Endometrial microvascular endothelial cells (primary cell): ENCODE data around the gene CA9. TPM values are rescaled to one million over a fixed set of nuclear protein-coding genes. Genes with fewer than 3 reads are reported as not detected.
"Not testable (repeated sequence)": the region's sequence is repeated elsewhere in the genome, so short reads cannot be mapped to it uniquely, and the experiment has no call there.

ENCODE experiments used
- in situ Hi-C: cut with HindIII; loops from 2 replicates; pipeline ENCODE4 v1.10.0; 2017; ENCODE audit warnings: low sequenced_read_pairs, low pct_unique_long_range_greater_than_20kb; ENCODE audit errors: inconsistent ontology term
- total RNA-seq: library from RNA; depleted of rRNA; stranded (reverse); fragments of >200 nt; gene quantifications from one replicate; pipeline ENCODE4 v1.2.3, GENCODE V29; 2015; ENCODE audit errors: inconsistent ontology term

The CA9 gene
- total RNA-seq: not detected

- in situ Hi-C loops: no loop called here
Measured at GRCh38 chr9:35673132-35674024, at the start of gene CA9. CA9 (plus strand) TSS chr9:35673928; CDS start chr9:35673960, 32 bp downstream.

- in situ Hi-C loops: no loop called here
Measured at GRCh38 chr9:35627575-35627974, 46.2 kb upstream of the CA9 start.

GRCh38 chr9:35628389-35628991, 45.2 kb upstream of the CA9 start:
- in situ Hi-C loops: no loop called here

GRCh38 chr9:35629597-35629996, 44.1 kb upstream of the CA9 start:
- in situ Hi-C loops: no loop called here

- in situ Hi-C loops: no loop called here
Measured at GRCh38 chr9:35635730-35636129, 38.0 kb upstream of the CA9 start.

GRCh38 chr9:35636135-35636876, 37.4 kb upstream of the CA9 start:
- in situ Hi-C loops: no loop called here

GRCh38 chr9:35636877-35637246, 36.9 kb upstream of the CA9 start:
- in situ Hi-C loops: not testable (repeated sequence)

- in situ Hi-C loops: not testable (repeated sequence)
Measured at GRCh38 chr9:35637427-35637955, 36.2 kb upstream of the CA9 start.

GRCh38 chr9:35638751-35639150, 35.0 kb upstream of the CA9 start:
- in situ Hi-C loops: not testable (repeated sequence)

GRCh38 chr9:35639225-35639624, 34.5 kb upstream of the CA9 start:
- in situ Hi-C loops: not testable (repeated sequence)

- in situ Hi-C loops: no loop called here
Measured at GRCh38 chr9:35639631-35640030, 34.1 kb upstream of the CA9 start.

GRCh38 chr9:35640431-35640830, 33.3 kb upstream of the CA9 start:
- in situ Hi-C loops: not testable (repeated sequence)

GRCh38 chr9:35641478-35641877, 32.2 kb upstream of the CA9 start:
- in situ Hi-C loops: not testable (repeated sequence)

GRCh38 chr9:35643046-35643445, 30.7 kb upstream of the CA9 start:
- in situ Hi-C loops: no loop called here

- in situ Hi-C loops: not testable (repeated sequence)
Measured at GRCh38 chr9:35645736-35646135, 28.0 kb upstream of the CA9 start.

- in situ Hi-C loops: no loop called here
Measured at GRCh38 chr9:35646153-35646532, 27.6 kb upstream of the CA9 start.

- in situ Hi-C loops: no loop called here
Measured at GRCh38 chr9:35646533-35647265, 27.0 kb upstream of the CA9 start.

- in situ Hi-C loops: no loop called here
Measured at GRCh38 chr9:35649431-35650340, 24.0 kb upstream of the CA9 start.
